NCI-H2081 treated with DMSO at 0.1 percent for 48 hours (cell line): ENCODE measurements around the gene ARSB.
"Not testable (repeated sequence)": the region's sequence is repeated elsewhere in the genome, so short reads cannot be mapped to it uniquely, and the experiment has no call there.

Experiments used
- DNase-seq: peaks from one replicate; lab custom pipeline; 2025; lab: John Stamatoyannopoulos, UW

Gene ARSB

GRCh38 chr5:78995521-78996007, 10.5 kb upstream of the ARSB start:
- no peak for DNase-seq

DNA sequence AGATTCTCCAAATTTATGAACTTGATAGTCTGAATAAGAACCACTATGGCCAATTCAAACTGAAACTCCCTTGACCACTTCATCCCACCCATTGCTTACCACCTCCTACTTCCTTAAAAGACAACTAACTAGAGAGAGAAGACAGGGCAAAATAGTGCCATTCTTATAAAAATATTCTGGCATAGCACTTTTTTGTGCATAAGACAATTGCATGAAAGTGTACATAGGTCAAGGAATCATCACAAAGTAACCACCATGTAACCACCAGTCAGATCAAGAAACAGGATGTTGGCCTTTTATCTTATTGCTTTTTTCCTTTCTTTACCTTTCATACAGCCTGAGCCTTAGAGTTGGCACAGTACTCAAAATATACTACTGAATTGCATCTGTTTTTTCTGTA, 8.1 kb upstream of the ARSB start:
- no peak for DNase-seq

- no peak for DNase-seq
Observed at GRCh38 chr5:78992146-78992545, 7.0 kb upstream of the ARSB start.

GRCh38 chr5:78989080-78989479, 4.0 kb upstream of the ARSB start:
- no peak for DNase-seq

GRCh38 chr5:78985725-78986223, 664 bp upstream of the ARSB start:
- no peak for DNase-seq

DNA sequence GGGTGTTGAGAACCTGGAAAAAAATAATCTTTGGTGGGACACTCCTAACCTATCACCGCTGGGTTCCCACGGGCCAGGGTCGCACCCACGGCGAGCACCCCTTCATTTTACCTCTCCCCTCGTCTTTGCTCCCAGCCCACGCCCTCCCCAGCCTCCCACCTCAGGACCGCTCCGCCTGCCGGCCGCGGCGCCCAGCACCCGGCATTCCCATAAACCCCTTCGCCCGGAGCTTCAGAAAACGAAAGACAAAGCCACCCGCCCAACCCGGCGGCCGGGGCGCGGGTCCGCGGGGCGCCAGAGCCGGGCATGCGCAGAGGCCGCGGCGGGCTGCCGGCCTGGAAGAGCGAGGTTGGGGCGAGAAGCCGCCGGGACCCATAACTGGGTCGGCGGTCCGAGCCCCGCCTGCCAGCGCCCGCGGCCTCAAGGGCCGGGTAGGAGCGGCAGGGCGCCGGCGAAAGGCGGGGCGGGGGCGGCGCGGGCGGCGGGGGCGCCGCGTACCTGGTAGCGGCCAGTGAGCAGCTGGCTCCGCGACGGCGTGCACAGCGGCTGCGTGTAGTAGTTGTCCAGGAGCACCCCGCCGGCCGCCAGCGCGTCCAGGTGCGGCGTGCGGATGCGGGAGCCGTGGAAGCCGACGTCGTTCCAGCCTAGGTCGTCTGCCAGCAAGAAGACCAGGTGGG, 533 bp downstream of the ARSB start:
- peak; percentile 43 for DNase-seq

DNA sequence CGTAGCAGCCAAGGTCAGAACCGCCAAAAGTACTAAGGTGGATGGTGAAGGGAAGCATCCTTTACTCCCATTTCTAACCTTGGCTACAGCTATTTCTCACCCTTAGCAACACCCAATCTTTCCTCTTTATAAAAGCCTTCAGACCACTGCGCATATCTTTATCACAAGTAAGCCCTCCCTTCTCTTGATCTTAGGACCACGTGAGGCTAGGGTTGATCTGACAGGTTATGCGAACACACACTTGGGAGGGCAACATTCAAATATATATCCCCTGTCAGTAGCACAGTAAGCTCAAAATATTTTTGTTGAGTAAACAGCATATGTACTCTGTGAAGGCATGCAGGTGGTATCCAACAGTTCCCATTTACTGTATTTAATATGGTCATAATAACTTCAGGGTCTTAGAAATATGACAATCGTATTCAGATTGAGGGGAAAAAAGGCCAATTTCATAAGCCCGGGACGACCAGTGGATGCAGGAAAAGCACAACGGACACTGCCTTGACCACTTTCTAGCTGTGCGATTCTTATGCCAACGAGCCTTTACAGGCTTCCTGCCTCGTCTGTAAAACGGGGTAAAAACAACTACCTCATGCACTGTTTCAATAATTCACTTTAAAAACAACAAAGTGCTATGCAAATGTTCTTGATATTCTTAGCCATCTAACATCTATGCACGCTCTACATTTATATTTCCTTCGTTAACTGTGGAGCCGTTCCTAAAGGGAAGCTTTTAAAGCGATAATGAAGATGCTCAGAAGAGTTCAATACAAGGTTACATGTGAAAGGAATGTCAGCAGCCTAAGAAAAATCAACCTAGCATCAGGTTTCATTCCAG, 1.3 kb downstream of the ARSB start:
- no peak for DNase-seq

DNA sequence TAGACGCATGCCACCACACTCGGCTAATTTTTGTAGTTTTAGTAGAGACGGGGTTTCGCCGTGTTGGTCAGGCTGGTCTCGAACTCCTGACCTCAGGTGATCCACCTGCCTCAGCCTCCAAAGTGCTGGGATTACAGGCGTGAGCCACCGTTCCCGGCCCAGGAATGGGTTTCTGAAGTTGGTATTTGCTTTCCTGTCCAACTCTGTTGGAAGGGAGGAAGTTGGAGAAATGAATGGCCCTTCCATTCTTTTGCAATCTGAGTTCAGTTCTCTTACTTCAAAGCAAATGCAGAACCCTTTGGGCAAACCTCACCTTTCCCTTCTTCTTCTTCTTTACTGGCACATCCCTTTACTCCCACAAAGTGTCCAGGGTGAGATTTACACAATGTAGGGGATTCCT, 1.9 kb downstream of the ARSB start:
- not testable (repeated sequence) for DNase-seq

GRCh38 chr5:78979909-78980308, 5.2 kb downstream of the ARSB start:
- no peak for DNase-seq

DNA sequence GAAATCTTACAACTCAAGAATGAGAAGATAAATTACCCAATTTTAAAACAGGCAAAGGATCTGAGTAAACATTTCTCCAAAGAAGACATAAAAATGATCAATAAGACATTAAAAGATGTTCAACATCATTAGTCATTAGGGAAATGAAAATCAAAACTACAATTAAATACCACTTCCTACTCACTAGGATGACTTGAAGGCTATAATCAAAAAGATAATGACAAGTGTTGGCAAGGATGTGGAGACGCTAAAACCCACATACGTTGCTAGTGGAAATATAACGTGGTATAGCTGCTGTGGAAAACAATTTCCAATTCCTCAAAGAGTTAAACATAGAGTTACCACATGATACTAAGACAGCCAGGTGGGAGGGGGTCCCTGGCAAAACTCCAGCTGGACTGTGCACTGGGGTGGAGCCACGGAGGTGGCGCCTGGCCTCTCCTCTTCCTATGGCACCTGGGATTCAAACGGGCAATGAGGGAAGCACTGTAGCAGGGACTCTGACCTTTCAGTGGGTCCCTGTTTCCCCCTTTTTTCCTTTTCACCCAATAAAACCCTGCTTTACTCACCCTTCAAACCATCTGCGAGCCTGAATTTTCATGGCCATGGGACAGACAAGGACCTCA, 5.9 kb downstream of the ARSB start:
- DNase-seq = no peak

DNA sequence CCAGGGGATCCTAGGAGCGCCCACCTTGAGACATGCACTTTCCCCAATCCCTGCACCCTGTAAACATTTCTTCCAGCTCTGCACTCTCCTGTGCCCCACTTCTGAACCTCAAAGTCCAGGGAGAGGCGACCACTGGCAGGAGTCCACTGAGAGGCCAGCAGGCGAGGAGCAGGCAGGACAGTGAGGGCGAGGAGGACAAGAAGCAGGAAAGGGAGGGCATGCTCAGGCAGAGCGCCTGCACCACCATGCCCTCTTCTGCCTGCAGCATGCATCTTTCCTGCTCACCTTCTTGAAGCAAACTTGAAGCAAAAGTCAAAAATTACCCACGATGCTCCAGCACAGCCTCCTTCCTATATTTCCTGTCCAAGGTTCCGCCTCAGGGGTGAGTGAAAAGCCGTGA, 10.1 kb downstream of the ARSB start:
- no peak for DNase-seq

GRCh38 chr5:78974601-78975000, 10.5 kb downstream of the ARSB start:
- no peak for DNase-seq

GRCh38 chr5:78974011-78974410, 11.1 kb downstream of the ARSB start:
- no peak for DNase-seq

GRCh38 chr5:78972654-78973428, 12.3 kb downstream of the ARSB start:
- DNase-seq = peak; percentile 23

DNA sequence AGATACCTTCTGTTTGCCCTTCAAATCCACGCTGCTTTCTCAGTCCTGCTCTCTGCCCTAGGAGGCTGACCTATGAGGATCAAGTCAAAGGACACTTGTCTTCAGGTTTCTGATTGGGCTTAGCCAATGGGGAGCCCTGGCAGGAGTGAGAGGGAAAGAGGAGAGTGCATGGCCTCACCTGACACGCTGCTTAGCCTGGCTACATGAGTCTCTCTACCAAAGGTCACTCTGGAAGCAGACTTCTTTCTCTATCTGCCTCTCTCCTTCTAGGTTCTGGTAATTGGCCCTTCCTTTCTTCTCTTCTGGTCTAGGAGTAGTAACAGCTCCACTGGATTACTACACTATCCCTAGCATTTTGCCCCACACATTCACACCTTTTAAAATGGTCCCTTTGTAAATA, 13.1 kb downstream of the ARSB start:
- no peak for DNase-seq

- DNase-seq = no peak
Observed at GRCh38 chr5:78968781-78969180, 16.3 kb downstream of the ARSB start.

- peak; percentile 27 for DNase-seq
Observed at GRCh38 chr5:78964889-78965288, 20.2 kb downstream of the ARSB start.

- DNase-seq = no peak
Observed at GRCh38 chr5:78961743-78962142, 23.4 kb downstream of the ARSB start.

GRCh38 chr5:78959767-78960166, 25.3 kb downstream of the ARSB start:
- DNase-seq = no peak

- DNase-seq = no peak
Observed at GRCh38 chr5:78958672-78959445, 26.3 kb downstream of the ARSB start.

DNA sequence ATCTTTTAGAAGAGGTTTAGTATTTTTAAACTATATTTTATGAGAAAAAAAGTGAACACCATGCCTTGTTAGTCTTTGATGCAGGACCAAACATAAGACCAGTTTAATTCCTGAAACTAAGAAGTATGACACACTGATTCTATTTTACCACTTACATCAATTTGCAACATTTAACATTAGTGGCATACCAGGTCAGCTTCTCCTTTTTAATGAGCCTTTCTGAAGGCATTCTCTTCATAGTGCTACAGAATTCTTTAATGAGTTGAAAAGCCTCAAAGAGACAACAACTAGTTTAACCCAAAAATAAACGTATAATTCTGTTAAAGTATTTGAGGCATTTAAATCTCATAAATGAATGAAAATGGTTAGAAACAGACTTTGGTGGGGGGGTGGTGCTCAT, 28.2 kb downstream of the ARSB start:
- no peak for DNase-seq
